Esophagus squamous epithelium (tissue), 5 donors: ENCODE results near the gene IRF9. TPM values are rescaled to one million over a fixed set of nuclear protein-coding genes. Genes with fewer than 3 reads are reported as not detected.
A peak's percentile ranks its signal among the peaks of the same experiment; 100 is the strongest.

Experiments used
- DNase-seq: peaks from one replicate; lab custom pipeline; 2025; lab: John Stamatoyannopoulos, UW
- H3K27ac ChIP-seq, 4 donors: fragments of 200-600 bp; sonication (generic); one replicate each; pipeline ENCODE4 v1.5.1; 2016 to 2019; ENCODE audit warnings: mild to moderate bottlenecking in 1 of 4
- H3K27me3 ChIP-seq, 4 donors: fragments of 200-600 bp; sonication (generic); 1 replicate in 3 of 4; 2 replicates in 1 of 4; pipeline versions ENCODE4 v1.5.1 to v1.6.0; 2017 to 2021; ENCODE audit warnings: antibody characterized with exemption in 1 of 4
- H3K36me3 ChIP-seq, 3 donors: fragments of 200-600 bp; sonication (generic); one replicate each; pipeline ENCODE4 v1.5.1; 2016 to 2019
- H3K4me1 ChIP-seq, 3 donors: fragments of 200-600 bp; sonication (generic); one replicate each; pipeline ENCODE4 v1.5.1; 2017 to 2019
- H3K4me3 ChIP-seq, 4 donors: fragments of 200-600 bp; sonication (generic); 1 replicate in 3 of 4; 2 replicates in 1 of 4; pipeline ENCODE4 v1.5.1; 2016 to 2019; ENCODE audit warnings: mild to moderate bottlenecking in 2 of 4, moderate library complexity in 1 of 4
- H3K9me3 ChIP-seq, 3 donors: fragments of 200-600 bp; sonication (generic); one replicate each; pipeline ENCODE4 v1.5.1; 2016 to 2019
- CTCF ChIP-seq, 6 experiments: fragments of 450-650 bp in 4 of 6; fragments of 200-600 bp in 2 of 6; sonication (generic) in 2 of 6; IDR thresholded peaks; one replicate each; pipeline ENCODE4 v1.5.1; 2016 to 2019; ENCODE audit warnings: antibody characterized with exemption in 6 of 6, mild to moderate bottlenecking in 4 of 6, moderate library complexity in 4 of 6
- POLR2A ChIP-seq, 4 donors: fragments of 450-650 bp; IDR thresholded peaks; one replicate each; pipeline ENCODE4 v1.6.1; 2017; ENCODE audit warnings: antibody characterized with exemption in 4 of 4, mild to moderate bottlenecking in 4 of 4, moderate library complexity in 3 of 4
- WGBS, 2 donors: methylation state at CpG; one replicate each; pipeline ENCODE4 v1.1.5; 2018; 5-methylcytosine and 5-hydroxymethylcytosine counted together
- intact Hi-C: fragments of 100-400 bp; cut with DNase I; formaldehyde crosslinking; loops from one replicate; pipeline ENCODE4 v1.15.0; 2022
- total RNA-seq, 4 donors: library from RNA; depleted of rRNA; stranded (reverse); fragments of >200 nt; gene quantifications; one replicate each; pipeline ENCODE4 v1.1.0, GENCODE V29; 2016
- donor health status: DM: yes; HTN: yes; CAD: no.

IRF9 gene
- 10 to 100 TPM; 21.9 to 52.2 (median 45.9) TPM for total RNA-seq

GRCh38 chr14:24160850-24161804 lies at the start of gene IRF9:
IRF9 (plus strand) TSS chr14:24161265; CDS start chr14:24162145, 880 bp downstream.
- intact Hi-C loops, result no loop called here
- Histone ChIP-seq H3K36me3 (peaks cover 46 to 83% (median 50%) of the 10 kb centered on the region in 3 donors), H3K4me1 (peaks cover 21 to 67% (median 34%) of the 10 kb centered on the region in 3 donors), H3K27me3 (no peaks in the 10 kb centered on the region), H3K27ac (peak within 1 kb of the TSS; percentile 92 to 98 (median 97)), H3K9me3 (no peaks in the 10 kb centered on the region), H3K4me3 (peak within 1 kb of the TSS; percentile 61 to 80 (median 69))
- 0% methylated on average over 1 to 4 of the region's 12 CpGs for WGBS, 2 donors
- peak; percentile 64 for DNase-seq
- TF ChIP-seq CTCF (IDR thresholded peaks at IDR 0.05), result peak; percentile 93 to 99 (median 97)
- TF ChIP-seq POLR2A (IDR thresholded peaks at IDR 0.05), result peak in 3 of 4 donors; percentile 31 to 77 (median 65)

- Histone ChIP-seq H3K27me3 (no peaks in the 10 kb centered on the region), H3K36me3 (peaks cover under 1 to 19% (median 2%) of the 10 kb centered on the region in 3 donors), H3K4me3 (peak overlapping the region; percentile 46 to 84 (median 68)), H3K9me3 (no peaks in the 10 kb centered on the region), H3K4me1 (peaks cover 12 to 38% (median 17%) of the 10 kb centered on the region in 3 donors), H3K27ac (peak overlapping the region; percentile 96 to 99 (median 99))
- TF ChIP-seq POLR2A (IDR thresholded peaks at IDR 0.05), result no peak
- no peak for TF ChIP-seq CTCF (IDR thresholded peaks at IDR 0.05)
- 15% methylated on average over 10 to 13 of the region's 15 CpGs for WGBS, 2 donors
- DNase-seq, result no peak
- intact Hi-C loops, result no loop called here
Observed at GRCh38 chr14:24113379-24113800, 47.7 kb upstream of the IRF9 start.

GRCh38 chr14:24113801-24114531 lies 47.1 kb upstream of the IRF9 start:
- Histone ChIP-seq H3K27ac (peak overlapping the region; percentile 96 to 99 (median 99)), H3K36me3 (peaks cover 6 to 25% (median 8%) of the 10 kb centered on the region in 3 donors), H3K4me1 (peaks cover 12 to 33% (median 17%) of the 10 kb centered on the region in 3 donors), H3K9me3 (no peaks in the 10 kb centered on the region), H3K4me3 (peak overlapping the region; percentile 46 to 84 (median 68)), H3K27me3 (no peaks in the 10 kb centered on the region)
- 1% methylated on average over 25 to 30 of the region's 42 CpGs for WGBS, 2 donors
- DNase-seq, result peak; percentile 58
- intact Hi-C loops, result no loop called here
- TF ChIP-seq CTCF (IDR thresholded peaks at IDR 0.05) (no peak), POLR2A (IDR thresholded peaks at IDR 0.05) (peak in 2 of 4 donors; percentile 9 to 73)

GRCh38 chr14:24114532-24115421 lies 46.3 kb upstream of the IRF9 start, which contains the start of the genes DCAF11 and NRL:
DCAF11 (plus strand) TSS chr14:24114777; CDS start chr14:24115595, 818 bp downstream.
NRL (minus strand) TSS chr14:24114949; CDS start chr14:24082848, 32,101 bp downstream.
- Histone ChIP-seq H3K36me3 (peaks cover 9 to 33% (median 15%) of the 10 kb centered on the region in 3 donors), H3K27ac (peak within 1 kb of the TSS; percentile 96 to 99 (median 99)), H3K27me3 (no peaks in the 10 kb centered on the region), H3K9me3 (no peaks in the 10 kb centered on the region), H3K4me1 (peaks cover 12 to 28% (median 17%) of the 10 kb centered on the region in 3 donors), H3K4me3 (peak within 1 kb of the TSS; percentile 46 to 84 (median 68))
- intact Hi-C loops, result no loop called here
- TF ChIP-seq POLR2A (IDR thresholded peaks at IDR 0.05), result peak in 2 of 4 donors; percentile 31 to 59
- peak in 1 of 6 experiments; percentile 4 for TF ChIP-seq CTCF (IDR thresholded peaks at IDR 0.05)
- WGBS, 2 donors, result 0 to 1% methylated on average over 30 to 55 of the region's 65 CpGs
- peak; percentile 95 for DNase-seq
